T-helper 2 cell (primary cell): ENCODE measurements around the gene LIMS1.
"Not testable (repeated sequence)": the region's sequence is repeated elsewhere in the genome, so short reads cannot be mapped to it uniquely, and the experiment has no call there.

ENCODE experiments used
- DNase-seq, 5 experiments: peaks; one replicate each; pipeline versions ENCODE4 v3.0.0 to v3.0.0-alpha.2; 2012 to 2022

Gene LIMS1

GRCh38 chr2:108665975-108666374 lies 131.7 kb downstream of the LIMS1 start:
- DNase-seq: not testable (repeated sequence)

GRCh38 chr2:108667140-108667539 lies 132.9 kb downstream of the LIMS1 start:
- not testable (repeated sequence) for DNase-seq

- not testable (repeated sequence) for DNase-seq
These were observed 136.0 kb downstream of the LIMS1 start for GRCh38 chr2:108670282-108670681.

- DNase-seq: not testable (repeated sequence)
These were observed 138.0 kb downstream of the LIMS1 start for GRCh38 chr2:108672200-108672805.

- not testable (repeated sequence) for DNase-seq
These were observed 142.3 kb downstream of the LIMS1 start for GRCh38 chr2:108676522-108676921.

GRCh38 chr2:108677239-108677744 lies 143.0 kb downstream of the LIMS1 start:
- DNase-seq: not testable (repeated sequence)

- DNase-seq: not testable (repeated sequence)
These were observed 144.0 kb downstream of the LIMS1 start for GRCh38 chr2:108678198-108678651.

- not testable (repeated sequence) for DNase-seq
These were observed 146.5 kb downstream of the LIMS1 start for GRCh38 chr2:108680805-108681204.

- DNase-seq: not testable (repeated sequence)
These were observed 154.8 kb downstream of the LIMS1 start for GRCh38 chr2:108688818-108689756.

GRCh38 chr2:108690001-108690400 lies 155.7 kb downstream of the LIMS1 start:
- DNase-seq: not testable (repeated sequence)

- DNase-seq: no peak
These were observed 157.2 kb downstream of the LIMS1 start for GRCh38 chr2:108691447-108691846.

GRCh38 chr2:108701208-108701607 lies 166.9 kb downstream of the LIMS1 start:
- no peak for DNase-seq

GRCh38 chr2:108701806-108702205 lies 167.5 kb downstream of the LIMS1 start:
- DNase-seq: no peak

GRCh38 chr2:108704871-108705270 lies 170.6 kb downstream of the LIMS1 start:
- no peak for DNase-seq

GRCh38 chr2:108707300-108707699 lies 173.0 kb downstream of the LIMS1 start:
- DNase-seq: no peak

GRCh38 chr2:108716971-108717370 lies 182.7 kb downstream of the LIMS1 start:
- DNase-seq: not testable (repeated sequence)

- peak; percentile 82 to 99 (median 93) for DNase-seq
These were observed 185.1 kb downstream of the LIMS1 start, which contains the start of gene RANBP2 for GRCh38 chr2:108719149-108720044. RANBP2 (plus strand) TSS chr2:108719482; CDS start chr2:108719607, 125 bp downstream.

GRCh38 chr2:108726048-108726447 lies 191.8 kb downstream of the LIMS1 start:
- DNase-seq: not testable (repeated sequence)

- DNase-seq: peak in 1 of 5 experiments; percentile 25
These were observed 200.4 kb downstream of the LIMS1 start for GRCh38 chr2:108734656-108735055.
